Fibroblast of lung (primary cell): ENCODE data around the gene ITGAE.

Experiments
- EZH2 ChIP-seq: IDR thresholded peaks from 2 replicates; pipeline ENCODE4 v1.5.1; 2012; ENCODE audit warnings: low read length, control low read depth, mild to moderate bottlenecking; ENCODE audit errors: missing control alignments
- TF ChIP-seq, protein P1 (sequence below), 2 donors: IDR thresholded peaks in 1 of 2; conservative IDR thresholded peaks in 1 of 2; 1 replicate in 1 of 2; 2 replicates in 1 of 2; pipeline ENCODE4 v1.5.1; 2011 to 2012; ENCODE audit warnings: low read length in 2 of 2, control low read depth in 1 of 2, inconsistent platforms in 1 of 2, low read depth in 1 of 2, mild to moderate bottlenecking in 1 of 2

DNA sequence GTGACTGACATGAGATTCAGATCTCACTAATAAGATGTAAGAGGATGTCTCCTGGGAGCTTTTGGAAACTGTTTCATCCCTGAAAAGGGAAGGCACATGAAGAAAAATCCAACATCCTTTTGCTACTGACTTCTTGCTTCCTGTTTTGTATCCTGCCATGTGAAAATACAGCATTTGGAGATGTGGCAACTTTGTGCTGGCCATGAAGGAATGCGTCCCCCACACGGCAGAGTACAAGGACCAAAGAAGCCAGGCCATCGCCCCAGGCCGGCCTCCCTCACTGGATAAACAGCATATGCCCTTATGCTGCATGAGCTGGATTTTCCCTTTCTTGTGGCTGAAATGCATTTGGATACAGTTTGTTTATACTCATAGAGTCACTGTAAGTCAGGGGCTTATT, 82.8 kb downstream of the ITGAE start:
- TF ChIP-seq, protein P1, sequence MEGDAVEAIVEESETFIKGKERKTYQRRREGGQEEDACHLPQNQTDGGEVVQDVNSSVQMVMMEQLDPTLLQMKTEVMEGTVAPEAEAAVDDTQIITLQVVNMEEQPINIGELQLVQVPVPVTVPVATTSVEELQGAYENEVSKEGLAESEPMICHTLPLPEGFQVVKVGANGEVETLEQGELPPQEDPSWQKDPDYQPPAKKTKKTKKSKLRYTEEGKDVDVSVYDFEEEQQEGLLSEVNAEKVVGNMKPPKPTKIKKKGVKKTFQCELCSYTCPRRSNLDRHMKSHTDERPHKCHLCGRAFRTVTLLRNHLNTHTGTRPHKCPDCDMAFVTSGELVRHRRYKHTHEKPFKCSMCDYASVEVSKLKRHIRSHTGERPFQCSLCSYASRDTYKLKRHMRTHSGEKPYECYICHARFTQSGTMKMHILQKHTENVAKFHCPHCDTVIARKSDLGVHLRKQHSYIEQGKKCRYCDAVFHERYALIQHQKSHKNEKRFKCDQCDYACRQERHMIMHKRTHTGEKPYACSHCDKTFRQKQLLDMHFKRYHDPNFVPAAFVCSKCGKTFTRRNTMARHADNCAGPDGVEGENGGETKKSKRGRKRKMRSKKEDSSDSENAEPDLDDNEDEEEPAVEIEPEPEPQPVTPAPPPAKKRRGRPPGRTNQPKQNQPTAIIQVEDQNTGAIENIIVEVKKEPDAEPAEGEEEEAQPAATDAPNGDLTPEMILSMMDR (conservative IDR thresholded peaks at IDR 0.05 in 1 of 2, IDR thresholded peaks at IDR 0.05 in 1 of 2; ENCODE audit: low read depth in 1 of 2, low read length in 2 of 2), result no peak
- TF ChIP-seq EZH2, result no peak
